HG03196 (cell line): ENCODE data around the gene TUBB4B.
A peak's percentile ranks its signal among the peaks of the same experiment; 100 is the strongest.

Experiments used
- ATAC-seq: cut with Tn5 transposase; IDR thresholded peaks from one replicate; pipeline ENCODE4 v1.9.1; 2021; ENCODE audit not compliant: unreplicated experiment

Gene TUBB4B

DNA sequence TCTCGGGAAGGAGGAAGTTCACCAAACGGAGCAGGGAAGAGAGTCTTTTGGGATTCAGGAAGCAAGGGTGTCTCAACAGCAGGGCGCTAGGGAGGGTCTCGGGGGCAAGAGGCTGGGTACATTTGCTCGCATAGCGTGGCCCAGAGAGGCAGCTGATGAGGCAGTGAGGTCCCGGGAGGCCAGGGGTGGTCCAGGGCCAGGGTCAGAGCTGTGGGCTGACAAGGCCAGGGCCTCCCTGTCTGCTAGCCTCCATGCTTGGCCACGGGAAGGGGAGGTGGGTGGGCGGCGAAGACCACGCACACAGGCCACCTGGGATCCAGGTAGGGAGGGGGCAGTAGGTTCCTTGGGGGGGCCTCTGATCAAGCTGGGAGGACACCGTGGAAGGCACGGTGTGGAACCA is 29.6 kb upstream of the TUBB4B start:
- ATAC-seq: no peak

DNA sequence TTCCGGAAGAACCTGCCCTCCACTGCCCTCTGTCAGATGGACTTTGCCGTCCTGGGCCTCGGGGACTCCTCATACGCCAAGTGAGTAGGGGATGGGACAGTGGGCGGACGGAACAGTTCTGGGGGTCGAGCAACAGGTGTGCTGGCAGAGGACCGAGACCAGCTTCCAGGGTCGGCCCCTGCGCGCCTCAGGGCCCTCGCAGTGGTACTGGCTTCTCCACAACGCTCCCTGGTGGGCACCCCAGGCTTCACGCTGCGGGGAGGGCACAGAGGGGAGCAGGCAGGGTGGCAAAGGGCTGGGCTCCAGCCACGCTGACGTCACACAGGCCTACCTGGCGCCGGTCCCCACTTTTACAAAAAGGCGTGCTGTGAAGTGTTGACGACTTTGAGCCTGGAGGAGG is 28.6 kb upstream of the TUBB4B start:
- no peak for ATAC-seq

DNA sequence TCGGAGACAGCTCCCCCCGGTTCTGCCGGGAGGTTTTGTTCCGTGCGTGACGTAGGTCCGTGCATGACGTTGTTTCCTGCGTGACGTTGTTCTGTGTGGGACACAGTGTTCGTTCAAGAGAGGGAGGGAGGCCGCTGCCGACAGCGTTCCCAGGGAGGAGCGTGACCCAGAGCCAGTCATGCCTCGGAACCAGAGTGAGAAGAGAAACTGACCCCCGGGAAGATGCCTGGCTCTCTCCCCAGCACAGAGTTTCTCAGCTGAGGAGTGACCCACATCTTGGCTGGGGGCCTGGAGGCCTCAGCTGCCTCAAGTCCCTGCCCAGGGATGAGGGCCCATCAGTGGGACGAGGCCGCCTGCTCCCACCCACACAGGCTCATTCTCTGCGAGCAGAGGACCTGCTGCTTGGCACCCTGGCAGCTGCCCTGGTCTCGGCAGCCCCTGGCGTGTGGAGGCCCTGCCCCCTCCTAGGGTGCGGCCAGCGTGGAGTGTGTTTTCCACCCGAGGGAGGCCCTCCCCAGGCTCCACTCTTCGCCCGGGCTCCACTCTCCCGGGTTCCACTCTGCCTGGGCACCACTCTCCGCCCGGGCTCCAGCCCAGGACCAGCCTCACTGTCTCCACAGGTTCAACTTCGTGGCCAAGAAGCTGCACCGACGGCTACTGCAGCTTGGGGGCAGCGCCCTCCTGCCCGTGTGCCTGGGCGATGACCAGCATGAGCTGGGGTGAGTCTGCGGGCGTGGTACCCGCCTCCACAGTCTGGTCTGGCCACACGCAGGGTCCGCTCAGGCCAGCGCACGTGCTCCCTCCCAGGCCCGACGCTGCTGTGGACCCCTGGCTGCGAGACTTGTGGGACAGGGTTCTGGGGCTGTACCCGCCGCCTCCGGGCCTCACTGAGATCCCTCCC is 27.7 kb upstream of the TUBB4B start:
- no peak for ATAC-seq

DNA sequence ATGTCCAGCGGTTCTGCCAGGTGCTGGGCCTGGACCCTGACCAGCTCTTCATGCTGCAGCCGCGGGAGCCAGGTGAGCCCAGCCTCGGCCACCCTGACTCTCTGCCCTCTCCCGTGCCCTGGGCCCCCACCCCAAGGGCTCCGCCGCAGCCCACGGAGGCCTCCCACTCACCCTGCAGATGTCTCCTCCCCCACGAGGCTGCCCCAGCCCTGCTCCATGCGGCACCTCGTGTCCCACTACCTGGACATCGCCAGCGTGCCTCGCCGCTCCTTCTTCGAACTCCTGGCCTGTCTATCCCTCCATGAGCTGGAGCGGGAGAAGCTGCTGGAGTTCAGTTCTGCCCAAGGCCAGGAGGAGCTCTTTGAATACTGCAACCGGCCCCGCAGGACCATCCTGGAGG is 26.5 kb upstream of the TUBB4B start:
- ATAC-seq: no peak

DNA sequence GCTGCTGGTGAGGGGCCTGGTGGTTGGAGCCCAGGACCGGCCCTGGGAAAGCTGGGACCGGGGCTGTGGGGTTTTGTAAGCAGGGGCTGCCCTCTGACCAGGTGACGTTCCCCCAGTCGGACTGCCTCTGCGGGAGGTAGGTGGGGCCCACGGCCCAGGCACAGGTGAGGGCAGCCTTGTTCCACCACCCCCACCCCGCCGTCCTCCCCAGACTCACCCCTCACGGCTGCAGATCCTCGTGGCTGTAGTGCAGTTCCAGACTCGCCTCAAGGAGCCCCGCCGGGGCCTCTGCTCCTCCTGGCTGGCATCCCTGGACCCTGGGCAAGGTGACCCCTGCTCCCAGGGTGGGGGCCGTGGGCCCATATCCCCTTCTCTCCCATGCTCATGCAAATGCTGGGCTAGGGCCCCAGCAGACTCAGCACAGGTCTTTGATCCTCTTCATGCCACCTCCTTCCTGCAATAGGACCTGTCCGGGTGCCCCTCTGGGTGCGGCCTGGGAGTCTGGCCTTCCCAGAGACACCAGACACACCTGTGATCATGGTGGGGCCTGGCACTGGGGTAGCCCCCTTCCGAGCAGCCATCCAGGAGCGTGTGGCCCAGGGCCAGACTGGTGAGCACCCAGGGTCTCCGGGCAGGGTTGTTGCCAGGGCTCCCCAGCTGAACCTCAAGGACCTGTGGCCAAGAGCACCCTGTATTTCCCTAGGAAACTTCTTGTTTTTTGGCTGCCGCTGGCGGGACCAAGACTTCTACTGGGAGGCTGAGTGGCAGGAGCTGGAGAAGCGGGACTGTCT is 25.7 kb upstream of the TUBB4B start:
- no peak for ATAC-seq

DNA sequence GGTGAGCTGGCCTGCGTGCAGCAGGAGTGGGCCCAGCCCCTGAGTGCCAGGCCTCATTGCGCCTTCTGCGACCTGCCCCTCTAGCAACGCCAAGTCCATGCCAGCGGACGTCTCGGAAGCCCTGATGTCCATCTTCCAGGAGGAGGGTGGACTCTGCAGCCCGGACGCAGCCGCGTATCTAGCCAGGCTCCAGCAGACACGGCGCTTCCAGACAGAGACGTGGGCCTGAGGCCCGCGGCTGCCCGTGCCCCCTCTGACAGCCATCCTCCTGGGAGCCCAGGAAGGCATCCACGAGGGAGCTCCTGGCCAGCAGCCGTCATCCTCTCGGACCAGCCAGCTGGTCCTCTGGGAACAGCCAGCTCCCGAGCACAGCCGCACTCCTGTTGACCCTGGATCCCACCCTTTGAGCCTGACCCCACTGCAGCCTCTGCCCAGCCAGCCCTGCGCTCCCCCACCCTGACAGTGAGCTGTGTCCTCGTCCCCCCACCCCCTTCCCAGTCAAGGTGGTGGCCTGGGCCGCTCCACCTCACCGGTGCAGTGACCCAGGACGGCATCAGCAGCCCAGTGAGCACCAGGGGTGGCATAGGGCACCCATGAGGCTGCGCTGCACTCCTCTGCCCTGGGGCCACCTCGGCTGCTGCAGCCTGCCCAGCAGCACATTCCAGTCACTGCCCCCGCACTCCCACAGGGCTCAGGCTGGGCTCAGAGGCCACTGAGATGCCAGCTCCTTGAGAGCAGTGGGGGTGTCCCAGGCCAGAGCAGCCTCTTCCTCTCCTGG is 24.7 kb upstream of the TUBB4B start:
- ATAC-seq: no peak

DNA sequence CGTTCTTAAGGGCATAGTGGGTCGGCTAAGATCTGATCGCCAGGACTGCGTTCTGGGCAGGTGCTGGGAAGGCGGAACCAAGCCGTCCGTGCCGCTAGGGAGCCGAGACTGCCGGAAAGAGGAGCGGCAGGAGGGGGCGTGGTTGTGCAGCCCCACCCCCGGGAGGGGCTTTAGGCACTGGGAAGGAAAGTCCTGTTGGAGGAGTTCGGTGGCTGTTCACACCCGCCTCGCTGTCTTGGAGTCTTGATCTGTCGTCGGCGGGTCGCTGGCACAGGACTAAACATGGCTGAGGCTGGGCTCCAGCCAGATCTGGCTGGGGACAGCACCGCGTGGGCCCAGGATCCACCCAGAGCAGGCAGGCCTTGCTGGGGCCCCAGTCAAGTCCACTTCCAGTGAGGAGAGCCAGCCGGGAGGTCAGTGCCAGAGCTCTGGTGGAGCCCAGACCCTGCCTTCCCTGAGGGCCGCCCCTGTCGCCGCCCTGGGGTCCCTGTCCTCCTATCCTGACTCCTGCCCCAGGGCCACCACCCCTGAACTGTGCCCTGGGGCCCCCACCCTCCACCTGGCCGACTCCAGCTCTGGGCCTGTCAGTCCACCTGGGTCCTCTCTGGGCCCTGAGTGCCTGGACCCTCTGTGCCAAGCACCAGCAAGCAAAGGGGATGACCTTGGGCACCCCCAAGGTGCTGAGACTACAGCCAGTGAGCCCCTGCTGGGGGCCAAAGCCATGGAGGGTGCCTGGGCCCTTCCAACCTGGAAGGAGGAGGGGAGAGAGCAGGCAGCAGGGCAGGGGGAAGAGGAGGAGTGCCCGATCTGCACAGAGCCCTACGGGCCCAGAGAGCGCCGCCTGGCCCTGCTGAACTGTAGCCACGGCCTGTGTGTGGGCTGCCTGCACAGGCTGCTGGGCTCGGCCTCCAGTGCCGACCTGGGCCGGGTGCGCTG is 23.5 kb upstream of the TUBB4B start:
- no peak for ATAC-seq

DNA sequence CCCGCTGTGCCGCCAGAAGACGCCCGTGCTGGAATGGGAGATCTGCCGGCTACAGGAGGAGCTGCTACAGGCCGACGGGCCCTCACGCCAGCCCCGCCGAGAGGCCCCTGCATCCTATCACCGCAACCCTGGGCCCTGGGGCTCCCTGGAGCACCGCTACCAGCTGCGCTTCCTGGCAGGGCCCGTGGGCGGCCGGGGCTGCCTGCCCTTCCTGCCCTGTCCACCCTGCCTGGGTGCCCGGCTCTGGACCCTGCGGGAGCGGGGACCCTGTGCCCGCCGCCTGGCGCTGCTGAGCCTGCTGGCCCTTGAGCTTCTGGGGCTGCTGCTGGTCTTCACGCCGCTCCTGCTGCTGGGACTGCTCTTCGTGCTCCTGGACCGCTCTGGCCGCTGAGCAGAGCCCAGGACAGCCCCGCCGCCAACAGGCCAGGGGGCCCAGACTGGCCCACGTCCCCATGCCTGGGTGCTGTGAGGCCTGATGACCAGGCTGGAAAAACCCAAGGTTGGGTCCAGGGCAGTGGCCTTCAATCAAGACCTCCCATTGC is 22.8 kb upstream of the TUBB4B start:
- no peak for ATAC-seq

DNA sequence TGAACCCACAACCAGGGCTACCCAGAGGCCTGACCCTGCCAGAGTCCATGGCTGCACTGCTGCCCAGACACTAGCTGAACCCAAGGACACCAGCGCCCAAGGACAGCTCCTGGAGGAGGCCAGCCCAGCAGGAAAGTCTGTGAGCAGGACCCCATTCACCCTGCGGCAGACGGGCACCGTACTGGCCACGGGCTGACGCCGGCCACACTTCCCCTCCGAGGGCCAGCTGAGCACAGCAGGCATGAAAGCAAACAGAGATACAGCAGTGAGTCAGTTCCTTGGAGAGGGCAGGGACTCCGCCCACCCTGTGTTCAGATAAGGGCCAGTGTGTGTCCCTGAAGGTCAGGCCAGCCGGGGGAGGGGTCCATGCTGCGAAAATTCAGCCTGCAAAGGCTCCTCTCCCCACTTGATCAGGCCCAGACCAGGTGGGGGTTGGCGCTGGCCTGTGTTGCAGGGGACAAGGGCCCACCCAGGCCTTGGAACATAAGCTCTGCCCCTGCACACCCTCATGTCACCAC is 22.3 kb upstream of the TUBB4B start:
- no peak for ATAC-seq

DNA sequence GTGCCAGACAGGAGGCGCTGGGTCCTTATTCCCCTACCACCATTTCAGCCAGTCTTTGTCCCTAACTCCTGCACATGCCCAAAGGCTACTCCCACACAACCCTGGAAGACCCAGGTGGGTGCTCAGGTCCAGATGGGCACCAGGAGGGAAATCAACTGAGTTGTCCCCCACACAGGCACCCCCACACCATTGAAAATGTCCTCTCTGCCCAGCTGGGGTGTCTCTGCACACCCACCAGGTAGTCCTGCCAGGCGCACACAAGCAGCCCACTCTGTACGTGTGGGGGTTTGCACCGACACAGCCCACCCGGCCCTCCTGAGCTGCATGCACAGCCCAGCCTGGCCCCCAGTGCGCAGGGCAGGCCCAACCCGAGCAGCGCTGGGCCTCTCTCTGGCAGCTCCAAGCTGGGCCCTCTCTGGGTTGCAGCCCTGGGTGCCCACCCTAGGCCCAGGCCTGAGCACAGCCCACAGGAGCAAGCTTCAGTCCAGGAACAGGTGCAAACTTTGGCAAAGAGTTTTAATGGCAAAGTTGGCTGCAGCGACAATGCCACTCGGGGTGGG is 21.2 kb upstream of the TUBB4B start:
- no peak for ATAC-seq

DNA sequence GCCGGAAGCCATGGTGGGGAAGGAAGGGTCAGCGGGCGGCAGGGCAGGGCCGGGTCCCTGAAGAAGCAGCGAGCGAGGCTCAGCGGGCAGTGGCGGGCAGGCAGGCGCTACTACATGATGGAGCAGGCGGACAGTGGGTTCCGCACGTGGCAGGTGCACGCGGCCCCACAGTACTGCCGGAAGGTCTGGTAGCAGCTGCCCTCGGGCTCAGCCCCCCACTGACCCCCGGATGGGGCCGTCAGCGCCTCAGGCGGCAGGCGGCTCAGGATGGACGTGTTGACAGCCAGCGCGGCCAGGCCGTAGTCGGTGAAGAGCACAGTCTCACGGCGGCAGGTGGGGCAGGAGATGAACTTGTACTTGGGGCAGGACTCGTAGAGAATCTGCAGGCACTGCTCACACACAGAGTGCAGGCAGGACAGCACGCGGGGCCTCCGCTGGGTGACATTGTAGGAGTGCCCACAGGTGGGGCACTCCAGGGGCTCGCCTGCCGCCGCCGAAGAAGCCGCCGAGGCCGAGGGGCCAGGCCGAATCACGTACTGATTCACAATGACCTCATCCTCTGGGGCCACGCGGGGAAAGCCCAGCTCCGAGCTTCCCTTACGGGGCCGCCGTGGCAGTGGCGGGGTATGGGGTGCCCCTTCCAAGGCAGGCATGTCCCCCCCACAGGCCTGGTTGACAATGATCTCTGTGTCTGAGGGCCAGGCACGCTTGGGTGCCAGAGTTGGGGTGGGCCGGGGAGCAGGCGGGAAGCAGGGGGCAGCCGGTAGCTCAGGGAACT is 20.6 kb upstream of the TUBB4B start:
- no peak for ATAC-seq

DNA sequence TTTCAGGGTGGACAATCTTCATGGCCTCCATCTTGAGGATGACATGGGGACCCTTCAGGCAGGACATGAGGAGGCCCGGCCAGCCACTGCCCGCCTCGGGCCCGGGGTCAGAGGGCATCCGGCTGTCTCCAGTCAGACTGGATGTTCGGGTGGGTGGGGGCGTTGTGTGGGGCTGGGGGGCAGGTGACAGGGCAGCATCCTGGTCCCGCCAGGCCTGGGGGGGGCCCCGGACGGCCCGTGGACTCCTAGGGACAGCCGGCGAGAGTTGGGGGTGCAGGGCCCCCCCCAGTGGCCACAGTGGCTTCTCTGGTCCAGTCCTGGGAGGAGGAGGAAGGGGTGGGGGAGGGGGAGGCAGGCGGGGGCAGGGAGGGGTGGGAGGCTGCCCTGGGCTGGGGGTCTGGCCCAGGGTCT is 20.0 kb upstream of the TUBB4B start:
- no peak for ATAC-seq

DNA sequence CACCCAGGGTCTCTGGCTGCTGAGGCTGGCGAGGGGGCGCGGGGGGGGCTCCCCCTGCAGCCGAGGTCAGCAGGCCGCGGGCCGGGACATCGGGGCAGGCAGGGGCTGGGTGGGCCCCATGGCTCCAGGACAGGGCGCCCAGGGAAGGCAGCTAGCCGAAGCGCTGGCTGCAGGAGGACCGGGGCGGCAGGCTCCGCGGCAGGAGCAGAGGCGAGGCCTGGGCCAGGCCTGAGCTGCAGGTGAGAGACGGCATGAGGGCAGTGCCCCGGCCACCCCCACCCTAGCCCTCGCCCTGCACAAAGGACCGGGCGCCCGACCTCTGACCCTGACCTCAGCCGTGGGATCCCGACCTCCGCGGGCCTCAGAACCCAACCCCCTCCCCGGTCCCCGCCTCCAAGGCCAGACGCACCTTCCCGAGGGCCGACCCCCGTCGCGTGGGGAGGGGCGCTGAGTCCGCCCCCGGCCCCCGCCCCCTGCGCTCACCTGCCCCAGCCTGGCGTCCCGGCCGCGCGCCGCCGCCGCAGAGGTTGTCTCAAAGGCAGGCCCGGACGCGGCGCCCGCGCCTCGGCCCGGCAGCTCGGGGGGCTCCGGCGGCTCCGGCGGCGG is 19.5 kb upstream of the TUBB4B start:
- ATAC-seq: no peak

DNA sequence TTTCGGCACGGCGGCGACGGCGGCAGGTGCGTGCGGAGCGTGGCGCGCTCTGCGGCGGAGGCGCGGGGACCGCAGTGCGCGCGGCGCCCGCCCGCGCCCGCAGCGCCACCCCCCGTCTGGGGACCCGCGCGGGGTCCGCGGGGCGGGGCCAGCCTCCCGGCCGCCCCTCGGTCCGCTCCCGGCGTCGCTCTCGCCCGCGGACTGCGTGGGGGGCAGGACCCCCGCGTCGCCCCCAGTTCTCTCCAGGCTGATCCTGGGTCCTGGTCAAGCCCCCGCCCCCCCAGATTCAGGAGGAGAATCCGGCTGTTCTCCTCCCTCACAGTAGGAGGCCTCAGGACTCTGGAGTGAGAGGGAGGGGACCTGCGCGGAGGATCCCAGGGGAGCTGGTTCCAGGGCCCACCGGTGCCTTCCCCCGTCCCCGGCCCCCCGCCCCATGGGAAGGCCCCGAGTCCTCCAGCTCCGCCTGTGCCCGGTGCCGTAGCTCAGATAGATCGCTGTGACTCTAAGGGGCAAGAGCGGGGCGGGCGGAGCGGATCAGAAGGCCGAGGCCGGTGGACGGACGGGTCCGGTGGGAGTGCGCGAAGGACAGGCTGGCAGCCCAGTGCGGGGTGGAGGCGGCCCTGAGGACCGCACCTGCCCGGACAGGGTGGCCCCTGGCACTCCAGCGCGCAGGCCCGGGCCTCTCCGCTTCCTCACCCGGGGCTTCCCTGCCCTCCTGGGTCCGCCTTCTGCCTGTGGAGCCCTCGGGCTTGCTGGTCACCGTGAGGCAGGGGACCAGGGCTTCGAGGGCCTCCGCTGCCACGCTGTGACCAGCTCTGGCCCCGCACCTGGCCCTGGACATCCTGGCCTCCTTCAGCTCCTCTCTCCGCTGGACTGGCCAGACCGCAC is 18.7 kb upstream of the TUBB4B start, which contains the start of gene RNF208:
RNF208 (minus strand) TSS at position 51 of the 888 bp plus-strand sequence. CDS start 1,028 bp downstream, outside the sequence.
- ATAC-seq: peak; percentile 5

DNA sequence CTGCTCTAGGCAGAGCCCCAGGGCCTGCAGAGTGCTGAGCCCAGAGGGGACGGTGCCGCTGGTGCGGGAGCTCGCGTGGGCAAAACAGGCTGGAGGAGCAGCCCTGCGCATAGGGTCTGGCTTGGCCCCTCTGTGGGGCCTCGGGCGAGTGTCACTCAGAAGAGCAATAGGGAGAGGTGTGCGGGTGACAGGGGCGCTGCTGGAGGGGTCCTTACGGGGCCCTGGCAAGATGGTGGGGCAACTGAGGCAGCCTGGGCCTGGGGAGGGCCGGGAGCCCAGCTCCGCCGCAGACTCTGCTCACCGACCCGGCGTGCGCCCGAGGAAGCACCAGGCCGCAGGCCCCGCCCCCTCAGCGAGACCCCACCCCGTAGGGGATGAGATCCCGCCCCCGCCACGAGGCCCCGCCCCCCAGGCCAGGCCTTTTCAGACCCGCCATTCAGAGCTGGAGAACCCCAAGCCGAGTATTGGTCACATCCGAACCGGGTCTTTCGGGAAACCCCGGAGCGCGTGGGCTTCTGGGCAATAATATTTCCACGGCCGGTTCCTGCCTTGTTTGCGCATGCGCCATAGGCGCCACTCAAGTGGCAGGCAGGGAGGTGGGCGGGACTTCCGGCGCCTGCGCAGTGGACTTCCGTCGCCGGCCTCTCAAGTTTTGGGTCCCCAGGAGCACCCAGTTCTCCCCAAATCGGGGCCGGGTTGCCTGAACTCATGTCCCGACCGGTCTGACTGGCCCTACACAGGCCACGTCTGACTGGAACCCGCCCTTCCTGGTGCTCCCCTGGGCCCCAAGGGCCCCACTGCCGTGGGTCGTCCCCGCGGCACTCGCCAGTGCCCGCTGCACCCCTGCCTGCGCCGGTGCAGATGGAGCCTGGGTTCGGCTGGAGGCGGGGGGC is 17.8 kb upstream of the TUBB4B start:
- ATAC-seq: peak; percentile 67
